Tibial artery (tissue), 4 donors: ENCODE results near the gene DNAJC28.
"Not testable (repeated sequence)": the region's sequence is repeated elsewhere in the genome, so short reads cannot be mapped to it uniquely, and the experiment has no call there.

ENCODE experiments used
- DNase-seq, 2 donors: peaks; one replicate each; pipeline ENCODE4 v3.0.0-alpha.2; 2019
- H3K27ac ChIP-seq, 2 donors: fragments of 200-600 bp; sonication (generic) in 1 of 2; 1 replicate in 1 of 2; 2 replicates in 1 of 2; pipeline ENCODE4 v1.5.1; 2018 to 2019; ENCODE audit warnings: mild to moderate bottlenecking in 1 of 2
- H3K27me3 ChIP-seq, 2 donors: fragments of 200-600 bp; sonication (generic) in 1 of 2; one replicate each; pipeline versions ENCODE4 v1.5.1 to v1.6.0; 2016 to 2019
- H3K36me3 ChIP-seq, 3 donors: fragments of 200-600 bp; sonication (generic) in 2 of 3; one replicate each; pipeline ENCODE4 v1.5.1; 2016 to 2019; ENCODE audit warnings: mild to moderate bottlenecking in 2 of 3
- H3K4me1 ChIP-seq, 4 donors: fragments of 200-600 bp; sonication (generic) in 2 of 4; 1 replicate in 3 of 4; 2 replicates in 1 of 4; pipeline ENCODE4 v1.5.1; 2016 to 2019
- H3K4me3 ChIP-seq, 2 donors: fragments of 200-600 bp; sonication (generic) in 1 of 2; 1 replicate in 1 of 2; 2 replicates in 1 of 2; pipeline ENCODE4 v1.5.1; 2018 to 2019; ENCODE audit warnings: mild to moderate bottlenecking in 2 of 2
- H3K9me3 ChIP-seq, 3 donors: fragments of 200-600 bp; sonication (generic) in 1 of 3; one replicate each; pipeline ENCODE4 v1.5.1; 2016 to 2019
- CTCF ChIP-seq, 2 experiments: fragments of 200-600 bp in 1 of 2; fragments of 450-650 bp in 1 of 2; IDR thresholded peaks; one replicate each; pipeline ENCODE4 v1.5.1; 2017 to 2019; ENCODE audit warnings: antibody characterized with exemption in 2 of 2, mild to moderate bottlenecking in 1 of 2, moderate library complexity in 1 of 2
- intact Hi-C: fragments of 100-400 bp; cut with DNase I; formaldehyde crosslinking; loops from one replicate; pipeline ENCODE4 v1.15.0; 2023; ENCODE audit warnings: low total_unique reads

The DNAJC28 gene

GRCh38 chr21:33458861-33459260, 32.7 kb downstream of the DNAJC28 start:
- H3K4me1 ChIP-seq = no peaks in the 10 kb centered on the region
- peaks cover 39 to 76% (median 70%) of the 10 kb centered on the region in 3 donors for H3K36me3 ChIP-seq
- intact Hi-C loops = no loop called here
- no peak overlapping the region for H3K4me3 ChIP-seq
- no peak for DNase-seq
- TF ChIP-seq CTCF (IDR thresholded peaks at IDR 0.05) = no peak
- H3K27ac ChIP-seq = no peak overlapping the region
- no peaks in the 10 kb centered on the region for H3K9me3 ChIP-seq
- no peaks in the 10 kb centered on the region for H3K27me3 ChIP-seq

- Histone ChIP-seq H3K27me3 (no peaks in the 10 kb centered on the region), H3K4me3 (no peak overlapping the region), H3K4me1 (no peaks in the 10 kb centered on the region), H3K36me3 (peaks cover 43 to 81% (median 61%) of the 10 kb centered on the region in 3 donors), H3K9me3 (no peaks in the 10 kb centered on the region), H3K27ac (no peak overlapping the region)
- TF ChIP-seq CTCF (IDR thresholded peaks at IDR 0.05) = no peak
- intact Hi-C loops = no loop called here
- DNase-seq = no peak
Measured at GRCh38 chr21:33455686-33456446, 35.6 kb downstream of the DNAJC28 start.

GRCh38 chr21:33452362-33452761, 39.2 kb downstream of the DNAJC28 start:
- H3K4me3 ChIP-seq = no peak overlapping the region
- no peaks in the 10 kb centered on the region for H3K4me1 ChIP-seq
- no peak for DNase-seq
- TF ChIP-seq CTCF (IDR thresholded peaks at IDR 0.05) = no peak
- intact Hi-C loops = no loop called here
- H3K36me3 ChIP-seq = peaks cover 49 to 79% (median 53%) of the 10 kb centered on the region in 3 donors
- H3K9me3 ChIP-seq = no peaks in the 10 kb centered on the region
- H3K27ac ChIP-seq = no peak overlapping the region
- no peaks in the 10 kb centered on the region for H3K27me3 ChIP-seq

GRCh38 chr21:33451634-33452071, 39.9 kb downstream of the DNAJC28 start:
- TF ChIP-seq CTCF (IDR thresholded peaks at IDR 0.05) = no peak
- intact Hi-C loops = no loop called here
- Histone ChIP-seq H3K4me1 (no peaks in the 10 kb centered on the region), H3K9me3 (no peaks in the 10 kb centered on the region), H3K4me3 (no peak overlapping the region), H3K27ac (no peak overlapping the region), H3K27me3 (no peaks in the 10 kb centered on the region), H3K36me3 (peaks cover 49 to 75% (median 51%) of the 10 kb centered on the region in 3 donors)
- DNase-seq = no peak

- TF ChIP-seq CTCF (IDR thresholded peaks at IDR 0.05) = no peak
- DNase-seq = no peak
- Histone ChIP-seq H3K4me3 (no peak overlapping the region), H3K36me3 (peaks cover 33 to 61% (median 48%) of the 10 kb centered on the region in 3 donors), H3K27me3 (no peaks in the 10 kb centered on the region), H3K27ac (no peak overlapping the region), H3K9me3 (no peaks in the 10 kb centered on the region), H3K4me1 (peaks cover 0 to 4% (median under 1%) of the 10 kb centered on the region in 4 donors)
- intact Hi-C loops = loop anchor here (5.0 to 10.0 kb wide), 2 partner anchors 247 to 615 kb away; no protein-coding TSS in a partner anchor
Measured at GRCh38 chr21:33449616-33450015, 41.9 kb downstream of the DNAJC28 start.

GRCh38 chr21:33446620-33447019, 44.9 kb downstream of the DNAJC28 start:
- H3K27me3 ChIP-seq, H3K27ac ChIP-seq, H3K9me3 ChIP-seq, H3K4me3 ChIP-seq, DNase-seq: not testable (repeated sequence)
- peaks cover 0 to 16% (median 7%) of the 10 kb centered on the region in 4 donors for H3K4me1 ChIP-seq
- peaks cover 25 to 44% (median 30%) of the 10 kb centered on the region in 3 donors for H3K36me3 ChIP-seq
- intact Hi-C loops = loop anchor here (5.0 to 10.0 kb wide), 2 partner anchors 244 to 612 kb away; no protein-coding TSS in a partner anchor
